ENCODE measurements around the gene POM121.
"Not testable (repeated sequence)": the region's sequence is repeated elsewhere in the genome, so short reads cannot be mapped to it uniquely, and the experiment has no call there.

DNA sequence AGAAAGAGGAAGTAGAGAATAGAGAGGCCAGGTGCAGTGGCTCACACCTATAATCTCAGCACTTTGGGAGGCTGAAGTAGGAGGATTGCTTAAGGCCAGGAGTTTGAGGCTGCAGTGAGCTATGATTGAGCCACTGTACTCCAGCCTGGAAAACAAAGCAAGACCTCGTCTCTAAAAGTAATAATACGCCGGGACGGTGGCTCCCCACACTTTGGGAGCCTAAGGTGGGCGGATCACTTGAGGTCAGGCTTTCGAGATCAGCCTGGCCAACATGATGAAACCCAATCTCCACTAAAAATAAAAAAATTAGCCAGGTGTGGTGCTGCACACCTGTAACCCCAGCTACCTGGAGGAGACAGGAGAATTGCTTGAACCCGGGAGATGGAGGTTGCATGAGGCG is 70.6 kb downstream of the POM121 start:
- not testable (repeated sequence) for TF ChIP-seq POLR2AphosphoS5 (IDR thresholded peaks at IDR 0.05; ENCODE audit: low read depth, low read length); POLR2A (IDR thresholded peaks at IDR 0.05; ENCODE audit: low read depth, low read length); SPI1 (IDR thresholded peaks at IDR 0.05; ENCODE audit: low read depth, low read length); PAX5 (IDR thresholded peaks at IDR 0.05; ENCODE audit: insufficient read depth, low read length, severe bottlenecking); TAF1 (IDR thresholded peaks at IDR 0.05; ENCODE audit: low read depth, low read length)

Data from GM12891 (cell line).